T-helper 2 cell treated with Interferon-gamma antibody and Interleukin-4, amounts not matched to agents 5 μg/mL and 100 μg/mL, for 36 hours (primary cell): Measurements from ENCODE around the gene CEP112.

Experiments used
- DNase-seq: peaks from one replicate; pipeline ENCODE4 v3.0.0; 2021; ENCODE audit warnings: low spot score
- H3K27ac Mint-ChIP-seq: one replicate; pipeline ENCODE4 v1.8.0; 2021; ENCODE audit warnings: mild to moderate bottlenecking, mixed read lengths
- H3K27me3 Mint-ChIP-seq: one replicate; pipeline ENCODE4 v1.8.0; 2021; ENCODE audit warnings: low read depth, mixed read lengths
- H3K36me3 Mint-ChIP-seq: one replicate; pipeline ENCODE4 v1.8.0; 2021; ENCODE audit warnings: low read depth, mixed read lengths
- H3K4me1 Mint-ChIP-seq: one replicate; pipeline ENCODE4 v1.8.0; 2021; ENCODE audit warnings: low read depth, mixed read lengths
- H3K4me3 Mint-ChIP-seq: one replicate; pipeline ENCODE4 v1.8.0; 2022; ENCODE audit warnings: mild to moderate bottlenecking, moderate library complexity, mixed read lengths
- H3K9me3 Mint-ChIP-seq: one replicate; pipeline ENCODE4 v1.8.0; 2021; ENCODE audit warnings: mixed read lengths

CEP112 gene

GRCh38 chr17:65925606-65926307 is 266.2 kb downstream of the CEP112 start:
- H3K36me3 Mint-ChIP-seq = no peaks in the 10 kb centered on the region
- H3K9me3 Mint-ChIP-seq = no peaks in the 10 kb centered on the region
- no peak overlapping the region for H3K4me3 Mint-ChIP-seq
- no peak overlapping the region for H3K27ac Mint-ChIP-seq
- H3K4me1 Mint-ChIP-seq = no peaks in the 10 kb centered on the region
- no peaks in the 10 kb centered on the region for H3K27me3 Mint-ChIP-seq
- no peak for DNase-seq

- Mint-ChIP-seq H3K9me3 (peaks cover under 1% of the 10 kb centered on the region), H3K27me3 (no peaks in the 10 kb centered on the region), H3K36me3 (no peaks in the 10 kb centered on the region), H3K4me1 (no peaks in the 10 kb centered on the region), H3K4me3 (no peak overlapping the region), H3K27ac (no peak overlapping the region)
- DNase-seq = no peak
Observed at GRCh38 chr17:65920996-65921395, 270.9 kb downstream of the CEP112 start.

GRCh38 chr17:65918916-65919315 is 273.0 kb downstream of the CEP112 start:
- H3K36me3 Mint-ChIP-seq = peaks cover 10% of the 10 kb centered on the region
- H3K4me3 Mint-ChIP-seq = no peak overlapping the region
- H3K27me3 Mint-ChIP-seq = no peaks in the 10 kb centered on the region
- H3K4me1 Mint-ChIP-seq = peaks cover 11% of the 10 kb centered on the region
- peaks cover 15% of the 10 kb centered on the region for H3K9me3 Mint-ChIP-seq
- no peak overlapping the region for H3K27ac Mint-ChIP-seq
- DNase-seq = no peak

GRCh38 chr17:65918500-65918899 is 273.4 kb downstream of the CEP112 start:
- Mint-ChIP-seq H3K4me1 (peaks cover 11% of the 10 kb centered on the region), H3K36me3 (peaks cover 10% of the 10 kb centered on the region), H3K9me3 (peaks cover 15% of the 10 kb centered on the region), H3K27ac (no peak overlapping the region), H3K4me3 (no peak overlapping the region), H3K27me3 (no peaks in the 10 kb centered on the region)
- no peak for DNase-seq

- no peak overlapping the region for H3K4me3 Mint-ChIP-seq
- DNase-seq = no peak
- peaks cover 11% of the 10 kb centered on the region for H3K4me1 Mint-ChIP-seq
- no peaks in the 10 kb centered on the region for H3K27me3 Mint-ChIP-seq
- peaks cover 15% of the 10 kb centered on the region for H3K9me3 Mint-ChIP-seq
- H3K27ac Mint-ChIP-seq = no peak overlapping the region
- peaks cover 10% of the 10 kb centered on the region for H3K36me3 Mint-ChIP-seq
Observed at GRCh38 chr17:65917560-65917959, 274.4 kb downstream of the CEP112 start.

- Mint-ChIP-seq H3K27me3 (no peaks in the 10 kb centered on the region), H3K36me3 (peaks cover 10% of the 10 kb centered on the region), H3K27ac (no peak overlapping the region), H3K4me1 (peaks cover 11% of the 10 kb centered on the region), H3K9me3 (peaks cover 23% of the 10 kb centered on the region), H3K4me3 (no peak overlapping the region)
- DNase-seq = no peak
Observed at GRCh38 chr17:65916425-65916824, 275.5 kb downstream of the CEP112 start.

- peaks cover 10% of the 10 kb centered on the region for H3K36me3 Mint-ChIP-seq
- H3K27me3 Mint-ChIP-seq = no peaks in the 10 kb centered on the region
- peaks cover 35% of the 10 kb centered on the region for H3K9me3 Mint-ChIP-seq
- peak overlapping the region; percentile 10 for H3K4me3 Mint-ChIP-seq
- H3K4me1 Mint-ChIP-seq = peaks cover 11% of the 10 kb centered on the region
- peak; percentile 29 for DNase-seq
- peak overlapping the region; percentile 41 for H3K27ac Mint-ChIP-seq
Observed at GRCh38 chr17:65914784-65915342, 277.1 kb downstream of the CEP112 start.

GRCh38 chr17:65913326-65913850 is 278.5 kb downstream of the CEP112 start:
- Mint-ChIP-seq H3K4me1 (peaks cover 11% of the 10 kb centered on the region), H3K36me3 (peaks cover 10% of the 10 kb centered on the region), H3K4me3 (no peak overlapping the region), H3K9me3 (peaks cover 38% of the 10 kb centered on the region), H3K27me3 (no peaks in the 10 kb centered on the region), H3K27ac (no peak overlapping the region)
- DNase-seq = no peak

GRCh38 chr17:65910836-65911235 is 281.1 kb downstream of the CEP112 start:
- H3K27me3 Mint-ChIP-seq = no peaks in the 10 kb centered on the region
- H3K4me3 Mint-ChIP-seq = no peak overlapping the region
- DNase-seq = no peak
- H3K9me3 Mint-ChIP-seq = peaks cover 36% of the 10 kb centered on the region
- peaks cover 10% of the 10 kb centered on the region for H3K4me1 Mint-ChIP-seq
- H3K36me3 Mint-ChIP-seq = peaks cover 9% of the 10 kb centered on the region
- no peak overlapping the region for H3K27ac Mint-ChIP-seq

GRCh38 chr17:65902831-65903522 is 289.0 kb downstream of the CEP112 start:
- no peak for DNase-seq
- no peak overlapping the region for H3K4me3 Mint-ChIP-seq

GRCh38 chr17:65902155-65902554 is 289.8 kb downstream of the CEP112 start:
- Mint-ChIP-seq H3K36me3 (no peaks in the 10 kb centered on the region), H3K4me3 (no peak overlapping the region), H3K27me3 (no peaks in the 10 kb centered on the region), H3K9me3 (no peaks in the 10 kb centered on the region), H3K27ac (no peak overlapping the region), H3K4me1 (no peaks in the 10 kb centered on the region)
- no peak for DNase-seq

More at GRCh38 chr17:65902831-65903522, 289.0 kb downstream of the CEP112 start:
- Mint-ChIP-seq H3K27me3 (no peaks in the 10 kb centered on the region), H3K27ac (no peak overlapping the region), H3K4me1 (no peaks in the 10 kb centered on the region), H3K36me3 (no peaks in the 10 kb centered on the region), H3K9me3 (no peaks in the 10 kb centered on the region)

GRCh38 chr17:65901394-65901793 is 290.5 kb downstream of the CEP112 start:
- Mint-ChIP-seq H3K36me3 (no peaks in the 10 kb centered on the region), H3K27ac (no peak overlapping the region), H3K9me3 (no peaks in the 10 kb centered on the region), H3K27me3 (no peaks in the 10 kb centered on the region), H3K4me3 (no peak overlapping the region), H3K4me1 (no peaks in the 10 kb centered on the region)
- no peak for DNase-seq

- H3K9me3 Mint-ChIP-seq = no peaks in the 10 kb centered on the region
- no peak overlapping the region for H3K4me3 Mint-ChIP-seq
- no peaks in the 10 kb centered on the region for H3K27me3 Mint-ChIP-seq
- no peak overlapping the region for H3K27ac Mint-ChIP-seq
- no peaks in the 10 kb centered on the region for H3K36me3 Mint-ChIP-seq
- no peaks in the 10 kb centered on the region for H3K4me1 Mint-ChIP-seq
- DNase-seq = no peak
Observed at GRCh38 chr17:65900216-65900615, 291.7 kb downstream of the CEP112 start.

GRCh38 chr17:65898651-65899050 is 293.3 kb downstream of the CEP112 start:
- Mint-ChIP-seq H3K36me3 (no peaks in the 10 kb centered on the region), H3K27me3 (no peaks in the 10 kb centered on the region), H3K4me1 (no peaks in the 10 kb centered on the region), H3K4me3 (no peak overlapping the region), H3K9me3 (no peaks in the 10 kb centered on the region), H3K27ac (no peak overlapping the region)
- no peak for DNase-seq
